K562 (cell line): ENCODE data around the gene UPF2. TPM values are rescaled to one million over a fixed set of nuclear protein-coding genes. Genes with fewer than 3 reads are reported as not detected.

Experiments used
- ATAC-seq: fragments of 200-7000 bp; cut with Tn5 transposase; 3 replicates; pipeline ENCODE4 v1.9.1; 2020; ENCODE audit warnings: moderate library complexity
- BruUV-seq: library from RNA; stranded (reverse); fragments of 400-500 nt; replicated peaks from 2 replicates; lab custom pipeline; 2021; lab: Mats Ljungman, UMichigan
- CTCF ChIA-PET: fragments of 300-600 bp; formaldehyde crosslinking; extraction: SDS; loops from one replicate; lab custom pipeline; 2021; ENCODE audit warnings: low intra/inter-chr PET ratio; lab: Yijun Ruan, JAX
- POLR2A ChIA-PET: fragments of 300-600, 350-650 bp; sonication (Branson Sonifier 250); formaldehyde crosslinking; extraction: SDS; loops from one replicate; lab custom pipeline; 2021; ENCODE audit warnings: antibody characterized with exemption, inconsistent platforms; lab: Yijun Ruan, JAX
- DNase-seq, 4 experiments: peaks; one replicate each; pipeline versions ENCODE4 v3.0.0 to v3.0.0-alpha.2; 2011 to 2018; ENCODE audit warnings: low spot score in 3 of 4, mixed read lengths in 3 of 4; ENCODE audit errors: extremely low read depth in 1 of 4
- FAIRE-seq: peaks from 2 replicates; lab custom pipeline; 2011; peaks lifted over from hg19 to GRCh38; lab: Jason Lieb, UNC
- H2AFZ ChIP-seq: 2 replicates; pipeline ENCODE4 v1.6.0; 2011; ENCODE audit warnings: low read depth, low read length, control low read depth, inconsistent platforms
- H3K27ac ChIP-seq: fragments of 200-600 bp; 3 replicates; pipeline ENCODE4 v1.8.0; 2011; ENCODE audit warnings: low read depth, mild to moderate bottlenecking, control low read depth, inconsistent platforms, low read length, moderate library complexity, mixed read lengths; ENCODE audit errors: extremely low read depth
- H3K27me3 ChIP-seq, 2 experiments: fragments of 300-600 bp in 1 of 2; 2 replicates in 1 of 2; 3 replicates in 1 of 2; pipeline versions ENCODE4 v1.6.0 to v1.8.0; 2011; ENCODE audit warnings: inconsistent platforms in 2 of 2, low read length in 2 of 2, mild to moderate bottlenecking in 1 of 2, mixed read lengths in 1 of 2, moderate library complexity in 1 of 2; ENCODE audit not compliant: control insufficient read depth in 2 of 2, insufficient read depth in 2 of 2
- H3K36me3 ChIP-seq: fragments of 300-600 bp; 3 replicates; pipeline ENCODE4 v1.8.0; 2011; ENCODE audit warnings: mild to moderate bottlenecking, low read length, inconsistent platforms; ENCODE audit not compliant: control insufficient read depth, insufficient read depth
- H3K4me1 ChIP-seq, 2 experiments: fragments of 200-600 bp in 1 of 2; replicated peaks in 1 of 2; 2 replicates in 1 of 2; 3 replicates in 1 of 2; pipeline versions ENCODE4 v1.5.1 to v1.8.0; 2011; ENCODE audit warnings: inconsistent platforms in 2 of 2, low read length in 2 of 2, mild to moderate bottlenecking in 1 of 2, mixed read lengths in 1 of 2, moderate library complexity in 1 of 2; ENCODE audit not compliant: control insufficient read depth in 2 of 2, insufficient read depth in 2 of 2
- H3K4me2 ChIP-seq: 2 replicates; pipeline ENCODE4 v1.6.1; 2011; ENCODE audit warnings: low read length, control low read depth, inconsistent platforms, mixed read lengths; ENCODE audit not compliant: insufficient read depth
- H3K4me3 ChIP-seq: fragments of 200-600 bp; sonication (generic), shearing (Covaris generic); 2 replicates; pipeline ENCODE4 v1.5.1; 2016; ENCODE audit warnings: control low read depth, inconsistent platforms
- H3K79me2 ChIP-seq: fragments of 200-600 bp; 3 replicates; pipeline ENCODE4 v1.8.0; 2011; ENCODE audit warnings: low read length, inconsistent platforms; ENCODE audit not compliant: control insufficient read depth, insufficient read depth
- H3K9ac ChIP-seq, 2 experiments: 2 replicates each; pipeline versions ENCODE4 v1.6.0 to v1.6.1; 2011; ENCODE audit warnings: low read depth in 2 of 2, low read length in 2 of 2, control low read depth in 1 of 2, inconsistent platforms in 1 of 2, mild to moderate bottlenecking in 1 of 2, mixed read lengths in 1 of 2; ENCODE audit not compliant: insufficient read depth in 1 of 2
- H3K9me1 ChIP-seq: one replicate; pipeline ENCODE4 v1.6.0; 2011; ENCODE audit warnings: inconsistent platforms, mild to moderate bottlenecking, low read length, moderate library complexity; ENCODE audit not compliant: control insufficient read depth, insufficient read depth
- H3K9me3 ChIP-seq: replicated peaks from 2 replicates; pipeline ENCODE4 v1.5.1; 2011; ENCODE audit warnings: low read depth, low read length, inconsistent platforms; ENCODE audit not compliant: control insufficient read depth, insufficient read depth
- H4K20me1 ChIP-seq: replicated peaks from 2 replicates; pipeline ENCODE4 v1.6.1; 2011; ENCODE audit warnings: low read length, inconsistent platforms, mixed read lengths; ENCODE audit not compliant: control insufficient read depth, insufficient read depth
- ADNP ChIP-seq: fragments of 200-800 bp; sonication (Bioruptor generic); IDR thresholded peaks from 2 replicates; pipeline ENCODE4 v1.6.1; 2016; ENCODE audit warnings: missing genetic modification characterization, missing compliant biosample characterization
- BCOR ChIP-seq: fragments of 450-650 bp; IDR thresholded peaks from 2 replicates; pipeline ENCODE4 v1.6.1; 2016
- GABPA ChIP-seq: fragments of 200-800 bp; sonication (Bioruptor generic); conservative IDR thresholded peaks from 2 replicates; pipeline ENCODE4 v1.6.1; 2016; ENCODE audit warnings: low read depth, missing genetic modification characterization, missing compliant biosample characterization
- GATAD2B ChIP-seq: fragments of 450-650 bp; IDR thresholded peaks from 2 replicates; pipeline ENCODE4 v1.6.1; 2017; ENCODE audit warnings: mild to moderate bottlenecking, borderline replicate concordance
- HBP1 ChIP-seq: fragments of 450-650 bp; formaldehyde crosslinking; IDR thresholded peaks from 2 replicates; pipeline ENCODE4 v1.4.0; 2022; ENCODE audit warnings: missing genetic modification characterization
- IRF2 ChIP-seq: sonication (generic); formaldehyde crosslinking; IDR thresholded peaks from 2 replicates; pipeline ENCODE4 v1.8.1; 2022; ENCODE audit warnings: mild to moderate bottlenecking, missing genetic modification reagents
- KDM1A ChIP-seq, 2 experiments: fragments of 450-650 bp; IDR thresholded peaks; 2 replicates each; pipeline ENCODE4 v1.6.1; 2016; ENCODE audit warnings: mild to moderate bottlenecking in 2 of 2
- RBM25 ChIP-seq: fragments of 200-400 bp; formaldehyde crosslinking; IDR thresholded peaks from 2 replicates; pipeline ENCODE4 v1.6.1; 2018; ENCODE audit warnings: low read length, low read depth, moderate library complexity; ENCODE audit not compliant: severe bottlenecking
- SMARCA5 ChIP-seq: fragments of 450-650 bp; IDR thresholded peaks from 2 replicates; pipeline ENCODE4 v1.6.1; 2016
- ZEB2 ChIP-seq: fragments of 450-650 bp; IDR thresholded peaks from 2 replicates; pipeline ENCODE4 v1.6.1; 2016
- ZFPM2 ChIP-seq: fragments of 250-450 bp; sonication (Bioruptor Pico); IDR thresholded peaks from 2 replicates; pipeline ENCODE4 v1.5.1; 2022; ENCODE audit warnings: mild to moderate bottlenecking
- ZNF384 ChIP-seq: IDR thresholded peaks from 2 replicates; pipeline ENCODE4 v1.6.1; 2012; ENCODE audit warnings: low read depth, low read length, improper control_type of control experiment
- WGBS: fragments of 100-300 bp; shearing (Covaris generic); methylation state at CpG from one replicate; pipeline ENCODE4 v1.1.6; 2016; ENCODE audit warnings: low coverage, mixed read lengths; ENCODE audit not compliant: insufficient coverage; ENCODE audit errors: missing lambda C conversion rate; 5-methylcytosine and 5-hydroxymethylcytosine counted together
- in situ Hi-C: fragments of 300-500 bp; cut with MboI; formaldehyde crosslinking; loops from 4 replicates; pipeline ENCODE4 v1.15.0; 2018; ENCODE audit warnings: inconsistent platforms, mixed read lengths
- intact Hi-C: fragments of 100-400 bp; cut with micrococcal nuclease; formaldehyde crosslinking; loops from 2 replicates; pipeline ENCODE4 v1.14.2; 2022
- polyA plus RNA-seq, 8 experiments: library from polyadenylated mRNA; depleted of rRNA in 4 of 8; stranded (reverse) in 5 of 8; unstranded in 3 of 8; fragments of >200 nt; fragmentation: Nextera tagmentation in 2 of 8; fragmentation: Illumina TruSeq in 1 of 8; extraction: Ambion mirVana in 2 of 8; extraction: Trizol in 1 of 8; gene quantifications; 2 replicates each; pipeline versions ENCODE4 v1.2.1 to v1.2.3, GENCODE V29; 2011 to 2014; ENCODE audit warnings: inconsistent platforms in 1 of 8, missing spikeins in 1 of 8
- total RNA-seq, 7 experiments: library from RNA; depleted of rRNA in 6 of 7; stranded (reverse); fragments of >200 nt in 6 of 7; fragmentation: Illumina TruSeq in 2 of 7; extraction: Trizol in 2 of 7; gene quantifications; 2 replicates each; pipeline versions ENCODE4 v1.2.1 to v1.2.3, GENCODE V29; 2011 to 2021; ENCODE audit warnings: low replicate concordance in 1 of 7

The UPF2 gene
- total and polyA plus RNA-seq, 9 of the 15 experiments (the other 6 are each of a cell fraction or from before 2014, with no cell fraction given) = 13.9 to 37.7 (median 23.7) TPM

DNA sequence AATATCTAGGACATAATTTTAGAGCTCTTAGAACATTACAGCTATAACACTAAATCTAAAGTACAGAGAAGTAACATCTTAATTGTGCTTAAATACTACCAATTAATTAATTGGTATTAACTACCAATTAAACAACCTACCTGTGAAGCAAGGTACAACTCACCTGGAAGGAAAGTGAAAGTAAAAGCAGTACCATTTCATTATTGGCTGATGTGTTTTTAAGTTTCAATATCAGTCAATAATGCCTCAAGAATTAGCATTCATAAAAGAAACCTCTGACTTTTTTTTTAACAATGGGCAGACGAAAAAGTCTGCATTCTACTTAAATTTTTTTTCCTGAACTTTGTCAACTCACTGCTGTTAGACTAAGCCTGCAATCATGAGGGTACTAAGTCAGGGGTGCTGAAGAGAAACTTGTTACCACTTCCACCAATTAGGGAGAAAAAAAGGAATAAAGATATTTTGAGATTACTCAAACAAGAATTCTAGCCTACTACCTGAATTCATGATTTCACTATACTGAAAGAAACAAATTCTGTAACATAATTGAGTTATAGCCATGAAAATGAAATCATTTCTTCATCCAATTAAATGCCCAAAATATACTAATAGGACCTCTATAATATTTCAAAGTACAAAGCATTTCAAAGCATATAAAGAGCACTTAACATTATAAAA lies 19.9 kb downstream of the UPF2 start (continued):
- TF ChIP-seq HBP1 (CRISPR knock-in tag) (no peak), IRF2 (CRISPR knock-in tag) (no peak), ZFPM2 (no peak), ZNF384 (no peak), GABPA (tag) (no peak)

DNA sequence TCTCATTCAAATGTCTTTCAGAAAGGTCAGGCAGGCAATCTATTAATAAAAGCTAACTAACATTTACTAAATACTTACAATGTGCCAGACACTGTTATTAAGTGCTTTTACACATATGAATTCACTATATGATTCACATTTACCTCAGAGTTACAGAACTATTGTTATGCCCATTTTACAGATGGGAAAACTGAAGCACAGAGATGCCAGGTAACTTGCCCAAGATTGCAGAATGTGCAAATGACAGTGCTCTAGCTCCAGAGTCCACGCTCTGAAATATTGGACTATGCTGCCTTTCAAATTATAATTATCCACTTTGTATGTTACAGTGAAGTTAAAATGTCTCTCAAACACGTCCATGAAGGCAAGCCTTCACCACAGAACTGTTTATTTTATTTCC lies 22.0 kb downstream of the UPF2 start:
- CTCF ChIA-PET = no interaction called here
- BruUV-seq = no TSS peak
- TF ChIP-seq ZEB2 (no peak), RBM25 (peak; percentile 94), SMARCA5 (peak; percentile 23; the same call in 1 of the 2 replicates), KDM1A (IDR thresholded peaks at IDR 0.05) (peak; percentile 43 to 77; a peak in 3 of 4 replicates), GATAD2B (no peak), BCOR (peak; percentile 78; the same call in 1 of the 2 replicates), ADNP (tag) (peak; percentile 63; the same call in 1 of the 2 replicates)

More for the DNA sequence above, 22.0 kb downstream of the UPF2 start:
- Histone ChIP-seq H3K9me1 (no peaks in the 10 kb centered on the region), H3K9ac (no peak overlapping the region), H2AFZ (no peak overlapping the region), H3K9me3 (no peaks in the 10 kb centered on the region), H3K79me2 (peaks cover 50% of the 10 kb centered on the region), H3K4me1 (no peaks in the 10 kb centered on the region; a peak in 1 of 5 replicates), H3K27ac (no peak overlapping the region), H3K27me3 (no peaks in the 10 kb centered on the region), H3K36me3 (peaks cover 12% of the 10 kb centered on the region; the same call in 1 of the 3 replicates), H4K20me1 (0 out of 2 replicates have a peak, but pooled peaks cover 3% of the 10 kb centered on the region), H3K4me2 (no peak overlapping the region), H3K4me3 (no peak overlapping the region)
- DNase-seq = no peak
- POLR2A ChIA-PET = interaction anchor here (0.8 kb wide), 1 partner anchor 9 kb away, joined by 3 read pairs; no protein-coding TSS in a partner anchor
- WGBS = 87% methylated on average over 2 of the region's 2 CpGs
- ATAC-seq = no peak
- no peak for FAIRE-seq
- in situ Hi-C loops (no loop called here), intact Hi-C loops (no loop called here)
